Esophagus muscularis mucosa (tissue), 4 donors: ENCODE results near the gene L3MBTL1. TPM values are rescaled to one million over a fixed set of nuclear protein-coding genes. Genes with fewer than 3 reads are reported as not detected.

Experiments used
- DNase-seq: peaks from one replicate; pipeline ENCODE4 v3.0.0-alpha.2; 2017; ENCODE audit errors: extremely low spot score
- H3K27ac ChIP-seq, 4 donors: fragments of 200-600 bp; sonication (generic); replicated peaks in 1 of 4; 1 replicate in 3 of 4; 2 replicates in 1 of 4; pipeline ENCODE4 v1.5.1; 2016 to 2019; ENCODE audit warnings: mild to moderate bottlenecking in 1 of 4
- H3K27me3 ChIP-seq, 4 donors: fragments of 200-600 bp; sonication (generic); one replicate each; pipeline versions ENCODE4 v1.5.1 to v1.6.0; 2016 to 2019
- H3K36me3 ChIP-seq, 4 donors: fragments of 200-600 bp; sonication (generic); one replicate each; pipeline ENCODE4 v1.5.1; 2016 to 2019
- H3K4me1 ChIP-seq, 4 donors: fragments of 200-600 bp; sonication (generic); one replicate each; pipeline ENCODE4 v1.5.1; 2016 to 2019
- H3K4me3 ChIP-seq, 4 donors: fragments of 200-600 bp; sonication (generic); 1 replicate in 2 of 4; 2 replicates in 2 of 4; pipeline ENCODE4 v1.5.1; 2016 to 2019; ENCODE audit warnings: mild to moderate bottlenecking in 4 of 4, moderate library complexity in 1 of 4
- H3K9me3 ChIP-seq, 4 donors: fragments of 200-600 bp; sonication (generic); 1 replicate in 3 of 4; 2 replicates in 1 of 4; pipeline ENCODE4 v1.5.1; 2016 to 2019
- EP300 ChIP-seq: sonication (generic); formaldehyde crosslinking; IDR thresholded peaks from one replicate; pipeline ENCODE4 v1.6.1; 2017; ENCODE audit warnings: antibody characterized with exemption
- POLR2A ChIP-seq: fragments of 450-650 bp; IDR thresholded peaks from one replicate; pipeline ENCODE4 v1.6.1; 2017; ENCODE audit warnings: antibody characterized with exemption, moderate library complexity, mild to moderate bottlenecking, low read depth
- POLR2AphosphoS5 ChIP-seq, 2 donors: sonication (generic); formaldehyde crosslinking; IDR thresholded peaks; one replicate each; pipeline ENCODE4 v1.6.1; 2017; ENCODE audit warnings: antibody characterized with exemption in 2 of 2
- WGBS: methylation state at CpG from one replicate; pipeline ENCODE4 v1.1.5; 2018; 5-methylcytosine and 5-hydroxymethylcytosine counted together
- intact Hi-C: fragments of 100-400 bp; cut with DNase I; formaldehyde crosslinking; loops from one replicate; pipeline ENCODE4 v1.15.1; 2023
- total RNA-seq, 4 donors: library from RNA; depleted of rRNA; stranded (reverse); fragments of >200 nt; gene quantifications; one replicate each; pipeline versions ENCODE4 v1.1.0 to v1.2.1, GENCODE V29; 2016
- TF ChIP-seq, protein P1 (sequence below), 3 experiments: fragments of 200-600 bp in 2 of 3; fragments of 450-650 bp in 1 of 3; sonication (generic) in 2 of 3; IDR thresholded peaks; one replicate each; pipeline ENCODE4 v1.5.1; 2017 to 2019; ENCODE audit warnings: antibody characterized with exemption in 3 of 3, mild to moderate bottlenecking in 2 of 3, moderate library complexity in 1 of 3

The L3MBTL1 gene
- total RNA-seq, 4 donors from 2014 or later, result 5.6 to 19.5 (median 8.5) TPM

DNA sequence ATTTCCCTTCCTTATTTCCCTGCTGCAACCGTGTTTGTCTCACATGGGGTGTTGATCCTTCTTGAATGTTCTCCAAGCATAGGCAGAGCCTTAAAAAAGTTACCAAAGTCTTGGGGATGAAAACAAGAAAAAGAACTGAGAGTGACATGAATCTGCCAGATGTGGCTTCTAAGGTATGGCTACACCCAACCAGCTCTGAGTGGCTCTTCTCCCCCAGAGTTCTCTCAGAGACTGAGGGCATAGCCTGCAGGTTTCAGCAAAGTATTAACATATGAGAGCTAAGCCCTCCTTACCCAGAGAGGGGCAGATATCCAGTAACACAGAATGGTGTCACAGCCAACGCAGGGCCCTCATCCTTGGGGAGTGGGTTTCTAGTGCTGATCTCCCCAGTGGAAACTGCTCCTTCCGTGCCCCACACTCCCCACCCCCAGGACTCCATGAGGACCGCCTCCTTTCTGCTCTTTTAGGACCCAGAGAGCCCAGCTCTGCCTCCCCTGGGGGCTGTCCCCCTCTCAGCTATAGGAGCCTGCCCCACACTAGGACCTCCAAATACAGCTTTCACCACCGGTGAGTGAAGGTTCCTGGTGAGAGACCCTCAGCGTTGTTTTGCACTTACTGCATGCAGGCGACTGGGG is 28.0 kb downstream of the L3MBTL1 start:
- no peak overlapping the region for H3K27ac ChIP-seq
- no peaks in the 10 kb centered on the region for H3K9me3 ChIP-seq
- H3K4me3 ChIP-seq, result no peak overlapping the region
- TF ChIP-seq, protein P1, sequence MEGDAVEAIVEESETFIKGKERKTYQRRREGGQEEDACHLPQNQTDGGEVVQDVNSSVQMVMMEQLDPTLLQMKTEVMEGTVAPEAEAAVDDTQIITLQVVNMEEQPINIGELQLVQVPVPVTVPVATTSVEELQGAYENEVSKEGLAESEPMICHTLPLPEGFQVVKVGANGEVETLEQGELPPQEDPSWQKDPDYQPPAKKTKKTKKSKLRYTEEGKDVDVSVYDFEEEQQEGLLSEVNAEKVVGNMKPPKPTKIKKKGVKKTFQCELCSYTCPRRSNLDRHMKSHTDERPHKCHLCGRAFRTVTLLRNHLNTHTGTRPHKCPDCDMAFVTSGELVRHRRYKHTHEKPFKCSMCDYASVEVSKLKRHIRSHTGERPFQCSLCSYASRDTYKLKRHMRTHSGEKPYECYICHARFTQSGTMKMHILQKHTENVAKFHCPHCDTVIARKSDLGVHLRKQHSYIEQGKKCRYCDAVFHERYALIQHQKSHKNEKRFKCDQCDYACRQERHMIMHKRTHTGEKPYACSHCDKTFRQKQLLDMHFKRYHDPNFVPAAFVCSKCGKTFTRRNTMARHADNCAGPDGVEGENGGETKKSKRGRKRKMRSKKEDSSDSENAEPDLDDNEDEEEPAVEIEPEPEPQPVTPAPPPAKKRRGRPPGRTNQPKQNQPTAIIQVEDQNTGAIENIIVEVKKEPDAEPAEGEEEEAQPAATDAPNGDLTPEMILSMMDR (IDR thresholded peaks at IDR 0.05), result no peak
- TF ChIP-seq POLR2AphosphoS5 (IDR thresholded peaks at IDR 0.05) (no peak), EP300 (no peak), POLR2A (no peak)
- peaks cover 0 to 53% (median 31%) of the 10 kb centered on the region in 4 donors for H3K36me3 ChIP-seq
- no peaks in the 10 kb centered on the region for H3K4me1 ChIP-seq
- no peaks in the 10 kb centered on the region for H3K27me3 ChIP-seq
- no peak for DNase-seq
- 83% methylated on average over 7 of the region's 7 CpGs for WGBS
- intact Hi-C loops, result no loop called here

DNA sequence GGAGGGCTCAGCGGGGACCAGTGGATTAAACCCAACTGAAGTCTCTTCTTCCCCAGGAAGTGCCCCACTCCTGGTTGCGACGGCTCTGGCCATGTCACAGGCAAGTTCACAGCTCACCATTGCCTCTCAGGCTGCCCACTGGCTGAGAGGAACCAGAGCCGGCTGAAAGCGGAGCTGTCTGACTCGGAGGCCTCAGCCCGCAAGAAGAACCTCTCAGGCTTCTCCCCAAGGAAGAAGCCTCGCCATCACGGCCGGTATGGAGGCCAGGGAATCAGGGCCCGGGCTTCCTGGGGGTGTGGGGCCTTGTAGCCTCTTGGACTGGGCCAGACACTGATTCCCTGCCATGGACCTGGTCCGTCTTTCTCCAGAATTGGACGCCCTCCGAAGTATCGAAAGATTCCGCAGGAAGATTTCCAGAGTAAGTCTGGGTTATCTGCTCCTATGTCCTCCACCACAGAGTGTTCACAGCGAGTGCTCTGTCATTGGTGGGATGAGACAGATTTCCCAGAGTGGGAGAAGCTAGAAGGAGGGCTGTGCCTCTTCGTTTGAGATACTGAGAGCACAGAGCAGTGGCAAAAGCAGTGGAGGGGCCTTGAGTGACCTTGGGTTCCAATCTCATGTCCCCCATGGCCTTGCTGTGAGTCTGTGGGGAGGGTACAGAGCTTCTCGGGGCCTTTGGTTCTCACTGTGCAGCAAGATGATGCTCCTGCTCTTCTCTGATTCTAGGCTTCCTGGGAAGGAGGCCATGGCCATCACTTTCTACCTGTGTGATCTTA is 28.7 kb downstream of the L3MBTL1 start:
- Histone ChIP-seq H3K9me3 (no peaks in the 10 kb centered on the region), H3K27ac (no peak overlapping the region), H3K36me3 (peaks cover 0 to 53% (median 38%) of the 10 kb centered on the region in 4 donors), H3K27me3 (no peaks in the 10 kb centered on the region), H3K4me1 (no peaks in the 10 kb centered on the region), H3K4me3 (no peak overlapping the region)
- 94% methylated on average over 11 of the region's 19 CpGs for WGBS
- DNase-seq, result no peak
- intact Hi-C loops, result no loop called here
- TF ChIP-seq EP300, result no peak
- TF ChIP-seq POLR2AphosphoS5 (IDR thresholded peaks at IDR 0.05), result no peak
- TF ChIP-seq POLR2A, result no peak
- TF ChIP-seq, protein P1 (IDR thresholded peaks at IDR 0.05), result no peak

DNA sequence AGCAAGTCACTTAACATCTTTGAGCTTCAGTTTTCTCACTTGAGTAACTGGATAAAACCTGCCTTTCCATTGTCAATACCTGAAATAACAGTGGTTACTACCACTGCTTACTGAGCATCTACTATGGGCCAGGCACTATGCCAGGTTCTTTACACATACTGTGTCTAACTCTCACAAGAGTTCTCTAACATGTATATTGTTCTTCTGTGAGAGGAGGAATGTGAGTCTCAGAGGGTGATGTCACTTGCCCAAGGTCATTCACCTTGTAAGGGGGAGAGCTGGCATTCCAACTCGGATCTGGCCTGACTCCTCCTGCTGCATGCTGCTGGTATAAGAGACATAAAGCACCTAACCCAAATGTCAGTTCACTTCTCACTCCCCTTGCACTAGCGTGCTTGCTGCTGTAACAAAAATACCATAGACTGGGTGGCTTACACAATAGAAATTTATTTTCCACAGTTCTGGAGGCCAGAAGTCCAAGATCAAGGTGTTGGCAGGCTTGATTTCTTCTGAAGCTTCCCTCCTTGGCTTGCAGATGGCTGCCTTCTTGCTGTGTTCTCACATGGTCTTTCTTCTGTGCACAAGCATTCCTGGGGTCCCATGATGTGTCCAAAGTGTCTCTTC is 29.4 kb downstream of the L3MBTL1 start:
- Histone ChIP-seq H3K27me3 (no peaks in the 10 kb centered on the region), H3K9me3 (no peaks in the 10 kb centered on the region), H3K36me3 (peaks cover 0 to 59% (median 39%) of the 10 kb centered on the region in 4 donors), H3K4me1 (no peaks in the 10 kb centered on the region), H3K4me3 (no peak overlapping the region), H3K27ac (no peak overlapping the region)
- 89% methylated on average over 1 of the region's 2 CpGs for WGBS
- intact Hi-C loops, result no loop called here
- DNase-seq, result no peak
- TF ChIP-seq EP300, result no peak
- TF ChIP-seq, protein P1 (IDR thresholded peaks at IDR 0.05), result no peak
- TF ChIP-seq POLR2AphosphoS5 (IDR thresholded peaks at IDR 0.05), result no peak
- no peak for TF ChIP-seq POLR2A

DNA sequence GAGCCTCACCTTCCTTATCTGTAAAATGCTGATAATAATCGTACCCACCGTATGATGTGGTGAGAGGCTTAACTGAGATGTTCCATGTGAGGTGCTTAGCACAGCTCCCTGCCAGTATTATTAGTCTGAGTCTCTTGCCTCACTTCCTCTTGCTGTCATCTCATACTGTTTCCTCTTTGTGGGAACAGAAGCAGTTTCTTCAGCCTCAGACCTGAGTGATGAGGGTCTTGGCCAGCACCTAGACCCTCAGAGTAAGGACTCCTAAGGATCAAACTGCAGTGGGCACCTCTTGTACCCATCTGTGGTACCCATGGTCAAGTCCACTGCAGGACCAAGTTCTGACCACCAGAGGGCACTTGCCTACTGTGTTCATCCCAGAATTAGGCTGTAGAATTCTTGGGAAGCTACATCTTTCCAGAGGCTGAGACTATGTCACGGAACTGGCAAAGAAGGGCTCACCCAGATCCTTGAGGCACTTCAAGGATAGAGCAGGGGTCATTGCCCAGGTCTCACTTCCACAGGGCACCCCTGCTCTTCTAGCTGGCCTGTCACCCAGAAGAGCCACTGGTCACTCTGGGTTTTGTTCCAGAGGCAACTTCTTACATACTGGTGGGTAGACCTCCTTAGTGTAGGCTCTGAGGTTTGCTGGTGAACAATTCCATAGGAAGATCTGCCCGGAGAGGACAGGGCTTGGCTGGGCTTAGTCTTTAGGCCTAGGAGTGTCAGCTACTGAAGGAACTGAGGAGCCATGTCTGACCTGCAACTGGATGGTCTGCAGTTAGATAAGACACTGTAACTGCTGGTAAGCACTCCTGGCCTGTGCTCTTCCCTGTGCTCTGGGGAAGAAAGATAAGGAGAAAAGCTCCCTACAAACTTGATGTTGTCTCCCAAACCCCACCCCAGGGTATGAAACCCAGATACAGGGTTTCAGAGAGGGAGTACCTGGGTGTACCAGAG is 30.7 kb downstream of the L3MBTL1 start:
- no peaks in the 10 kb centered on the region for H3K4me1 ChIP-seq
- WGBS, result 56% methylated on average over 4 of the region's 4 CpGs
- no peak for DNase-seq
- no peak for TF ChIP-seq EP300
- TF ChIP-seq, protein P1 (IDR thresholded peaks at IDR 0.05), result peak; percentile 76 to 92 (median 82)
- no peak for TF ChIP-seq POLR2A
- no peak for TF ChIP-seq POLR2AphosphoS5 (IDR thresholded peaks at IDR 0.05)
- intact Hi-C loops, result no loop called here
- H3K27me3 ChIP-seq, result no peaks in the 10 kb centered on the region
- no peaks in the 10 kb centered on the region for H3K9me3 ChIP-seq
- no peak overlapping the region for H3K4me3 ChIP-seq
- H3K27ac ChIP-seq, result no peak overlapping the region
- H3K36me3 ChIP-seq, result peaks cover 0 to 61% (median 39%) of the 10 kb centered on the region in 4 donors
